Neural cell (in vitro differentiated cells): ENCODE results near the gene DHX58. TPM values are rescaled to one million over a fixed set of nuclear protein-coding genes. Genes with fewer than 3 reads are reported as not detected.
"Not testable (repeated sequence)": the region's sequence is repeated elsewhere in the genome, so short reads cannot be mapped to it uniquely, and the experiment has no call there.

ENCODE experiments used
- H2AFZ ChIP-seq: fragments of 200-600, 300-800 bp; sonication (generic), shearing (Covaris generic); 2 replicates; pipeline ENCODE4 v1.6.0; 2014; ENCODE audit warnings: low read depth, mild to moderate bottlenecking, antibody characterized with exemption, low read length, moderate library complexity
- H3F3A ChIP-seq: fragments of 200-600 bp; shearing (Covaris generic); 2 replicates; pipeline ENCODE4 v1.6.1; 2016; ENCODE audit warnings: mild to moderate bottlenecking, moderate library complexity, mixed read lengths, antibody characterized with exemption, low read length; ENCODE audit not compliant: insufficient read depth, poor library complexity, severe bottlenecking
- H3K27ac ChIP-seq: fragments of 200-600, 300-800 bp; sonication (generic), shearing (Covaris generic); 2 replicates; pipeline ENCODE4 v1.5.1; 2014; ENCODE audit warnings: mild to moderate bottlenecking, low read length, moderate library complexity
- H3K27me3 ChIP-seq: fragments of 300-800, 200-600 bp; sonication (generic), shearing (Covaris generic); 2 replicates; pipeline ENCODE4 v1.6.0; 2014; ENCODE audit warnings: mild to moderate bottlenecking, low read depth, low read length, moderate library complexity; ENCODE audit not compliant: insufficient read depth
- H3K36me3 ChIP-seq: fragments of 300-800, 200-600 bp; sonication (generic), shearing (Covaris generic); 2 replicates; pipeline ENCODE4 v1.5.1; 2014; ENCODE audit warnings: mild to moderate bottlenecking, antibody characterized with exemption, low read length, moderate library complexity; ENCODE audit not compliant: insufficient read depth
- H3K4me2 ChIP-seq: fragments of 300-800, 200-600 bp; sonication (generic), shearing (Covaris generic); 2 replicates; pipeline ENCODE4 v1.6.0; 2014; ENCODE audit warnings: mild to moderate bottlenecking, low read length
- H3K4me3 ChIP-seq: fragments of 300-800, 200-600 bp; sonication (generic), shearing (Covaris generic); 2 replicates; pipeline ENCODE4 v1.5.1; 2014; ENCODE audit warnings: mild to moderate bottlenecking, low read length, moderate library complexity
- H3K79me2 ChIP-seq: fragments of 200-600 bp; shearing (Covaris generic); replicated peaks from 2 replicates; pipeline ENCODE4 v1.6.0; 2014; ENCODE audit warnings: mild to moderate bottlenecking, low read length, moderate library complexity; ENCODE audit not compliant: insufficient read depth
- H3K9ac ChIP-seq: fragments of 300-800, 200-600 bp; sonication (generic), shearing (Covaris generic); 2 replicates; pipeline ENCODE4 v1.6.1; 2016; ENCODE audit warnings: mild to moderate bottlenecking, low read length, mixed read lengths
- H3K9me2 ChIP-seq: fragments of 200-600 bp; shearing (Covaris generic); 2 replicates; pipeline ENCODE4 v1.6.1; 2016; ENCODE audit warnings: mild to moderate bottlenecking, low read length, mixed read lengths; ENCODE audit not compliant: insufficient read depth
- H3K9me3 ChIP-seq: fragments of 200-600, 300-800 bp; sonication (generic), shearing (Covaris generic); 2 replicates; pipeline ENCODE4 v1.6.1; 2016; ENCODE audit warnings: mild to moderate bottlenecking, mixed run types, low read length, moderate library complexity, mixed read lengths
- H4K20me1 ChIP-seq: fragments of 200-600 bp; shearing (Covaris generic); 2 replicates; pipeline ENCODE4 v1.6.1; 2016; ENCODE audit warnings: mild to moderate bottlenecking, mixed run types; ENCODE audit not compliant: insufficient read depth
- EP300 ChIP-seq: fragments of 450-650 bp; conservative IDR thresholded peaks from 2 replicates; pipeline ENCODE4 v1.6.1; 2014; ENCODE audit warnings: antibody characterized with exemption, mild to moderate bottlenecking, moderate library complexity; ENCODE audit not compliant: poor library complexity, severe bottlenecking
- EZH2 ChIP-seq: fragments of 200-600, 300-800 bp; shearing (Covaris generic), sonication (generic); IDR thresholded peaks from 2 replicates; pipeline ENCODE4 v1.6.1; 2014; ENCODE audit warnings: antibody characterized with exemption, low read length, borderline replicate concordance, mild to moderate bottlenecking; ENCODE audit not compliant: insufficient read depth, poor library complexity, severe bottlenecking
- MXI1 ChIP-seq: fragments of 450-650 bp; conservative IDR thresholded peaks from 2 replicates; pipeline ENCODE4 v1.6.1; 2014; ENCODE audit warnings: antibody characterized with exemption, mild to moderate bottlenecking; ENCODE audit not compliant: poor library complexity, severe bottlenecking
- POLR2AphosphoS5 ChIP-seq: IDR thresholded peaks from 2 replicates; pipeline ENCODE4 v1.6.1; 2012
- SMC3 ChIP-seq: fragments of 450-650 bp; conservative IDR thresholded peaks from 2 replicates; pipeline ENCODE4 v1.6.1; 2014; ENCODE audit warnings: antibody characterized with exemption, mild to moderate bottlenecking, moderate library complexity; ENCODE audit not compliant: poor library complexity
- TAF1 ChIP-seq: IDR thresholded peaks from 2 replicates; pipeline ENCODE4 v1.6.1; 2012; ENCODE audit warnings: low read depth
- polyA plus RNA-seq: library from polyadenylated mRNA; depleted of rRNA; stranded (reverse); fragments of >200 nt; gene quantifications from 2 replicates; pipeline ENCODE4 v1.2.3, GENCODE V29; 2014
- TF ChIP-seq, protein P1 (sequence below): IDR thresholded peaks from 2 replicates; pipeline ENCODE4 v1.6.1; 2012; ENCODE audit warnings: borderline replicate concordance

The DHX58 gene
- polyA plus RNA-seq, 1 donor from 2014 or later: 0.87 TPM

DNA sequence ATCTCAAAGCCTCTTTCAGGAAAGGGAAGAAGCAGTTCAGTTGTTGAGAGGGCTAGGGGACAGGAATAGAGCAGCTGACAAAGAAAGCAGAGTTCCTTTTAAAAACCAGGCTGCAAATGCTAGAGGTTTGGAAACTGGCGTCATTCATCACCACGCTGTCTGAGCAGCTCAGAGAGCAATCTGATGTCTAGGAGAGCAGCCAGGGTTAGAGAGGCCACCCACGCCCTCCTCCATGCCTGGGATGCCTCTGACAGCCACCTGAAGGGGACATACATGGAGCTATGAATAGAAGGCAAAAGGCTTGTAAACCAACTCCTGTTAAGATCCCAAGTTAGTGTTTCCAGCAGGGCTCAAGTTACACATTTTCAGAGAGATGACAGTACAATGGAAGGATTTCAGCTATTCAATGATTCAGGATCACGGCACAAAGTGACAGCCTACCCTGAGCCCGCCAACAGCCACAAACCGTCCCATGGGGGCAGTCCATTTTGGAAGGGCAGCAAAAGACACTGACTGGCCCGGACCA, 29.9 kb upstream of the DHX58 start:
- no peaks in the 10 kb centered on the region for H3K9me2 ChIP-seq
- no peaks in the 10 kb centered on the region for H3K27me3 ChIP-seq
- H2AFZ ChIP-seq: no peak overlapping the region
- no peak overlapping the region for H3K9ac ChIP-seq
- peaks cover 8% of the 10 kb centered on the region for H4K20me1 ChIP-seq
- TF ChIP-seq POLR2AphosphoS5: no peak
- no peak overlapping the region for H3K4me2 ChIP-seq
- H3F3A ChIP-seq: no peaks in the 10 kb centered on the region
- H3K9me3 ChIP-seq: no peaks in the 10 kb centered on the region
- no peak overlapping the region for H3K27ac ChIP-seq
- H3K36me3 ChIP-seq: no peaks in the 10 kb centered on the region
- H3K79me2 ChIP-seq: no peaks in the 10 kb centered on the region
- H3K4me3 ChIP-seq: no peak overlapping the region

DNA sequence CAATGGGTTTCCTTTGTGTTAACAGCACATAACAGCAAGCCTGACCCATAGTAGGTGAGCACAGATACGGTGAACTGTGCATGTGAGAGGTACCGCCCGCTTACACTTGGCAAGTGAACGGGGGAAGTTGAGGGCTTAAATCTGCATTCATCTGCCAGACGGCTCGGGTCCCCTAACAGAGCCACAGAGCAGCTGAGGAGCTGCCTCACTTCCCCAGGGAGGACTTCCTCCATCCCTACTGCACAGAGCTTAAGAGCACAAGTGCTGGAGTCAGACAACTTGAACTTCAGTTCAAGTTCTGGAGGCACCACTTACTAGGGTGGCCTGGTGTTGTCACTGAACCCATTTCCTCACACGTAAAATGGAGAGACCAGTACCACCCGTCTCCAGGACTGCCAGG, 28.9 kb upstream of the DHX58 start:
- Histone ChIP-seq H2AFZ (no peak overlapping the region), H3F3A (no peaks in the 10 kb centered on the region), H3K4me2 (no peak overlapping the region), H3K27ac (no peak overlapping the region), H3K79me2 (no peaks in the 10 kb centered on the region), H4K20me1 (peaks cover 8% of the 10 kb centered on the region), H3K9me3 (no peaks in the 10 kb centered on the region), H3K27me3 (no peaks in the 10 kb centered on the region), H3K36me3 (no peaks in the 10 kb centered on the region), H3K9me2 (no peaks in the 10 kb centered on the region), H3K4me3 (no peak overlapping the region), H3K9ac (no peak overlapping the region)
- TF ChIP-seq EZH2 (no peak), MXI1 (no peak), TAF1 (no peak), SMC3 (no peak), EP300 (no peak)
- TF ChIP-seq, protein P1, sequence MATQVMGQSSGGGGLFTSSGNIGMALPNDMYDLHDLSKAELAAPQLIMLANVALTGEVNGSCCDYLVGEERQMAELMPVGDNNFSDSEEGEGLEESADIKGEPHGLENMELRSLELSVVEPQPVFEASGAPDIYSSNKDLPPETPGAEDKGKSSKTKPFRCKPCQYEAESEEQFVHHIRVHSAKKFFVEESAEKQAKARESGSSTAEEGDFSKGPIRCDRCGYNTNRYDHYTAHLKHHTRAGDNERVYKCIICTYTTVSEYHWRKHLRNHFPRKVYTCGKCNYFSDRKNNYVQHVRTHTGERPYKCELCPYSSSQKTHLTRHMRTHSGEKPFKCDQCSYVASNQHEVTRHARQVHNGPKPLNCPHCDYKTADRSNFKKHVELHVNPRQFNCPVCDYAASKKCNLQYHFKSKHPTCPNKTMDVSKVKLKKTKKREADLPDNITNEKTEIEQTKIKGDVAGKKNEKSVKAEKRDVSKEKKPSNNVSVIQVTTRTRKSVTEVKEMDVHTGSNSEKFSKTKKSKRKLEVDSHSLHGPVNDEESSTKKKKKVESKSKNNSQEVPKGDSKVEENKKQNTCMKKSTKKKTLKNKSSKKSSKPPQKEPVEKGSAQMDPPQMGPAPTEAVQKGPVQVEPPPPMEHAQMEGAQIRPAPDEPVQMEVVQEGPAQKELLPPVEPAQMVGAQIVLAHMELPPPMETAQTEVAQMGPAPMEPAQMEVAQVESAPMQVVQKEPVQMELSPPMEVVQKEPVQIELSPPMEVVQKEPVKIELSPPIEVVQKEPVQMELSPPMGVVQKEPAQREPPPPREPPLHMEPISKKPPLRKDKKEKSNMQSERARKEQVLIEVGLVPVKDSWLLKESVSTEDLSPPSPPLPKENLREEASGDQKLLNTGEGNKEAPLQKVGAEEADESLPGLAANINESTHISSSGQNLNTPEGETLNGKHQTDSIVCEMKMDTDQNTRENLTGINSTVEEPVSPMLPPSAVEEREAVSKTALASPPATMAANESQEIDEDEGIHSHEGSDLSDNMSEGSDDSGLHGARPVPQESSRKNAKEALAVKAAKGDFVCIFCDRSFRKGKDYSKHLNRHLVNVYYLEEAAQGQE: no peak

DNA sequence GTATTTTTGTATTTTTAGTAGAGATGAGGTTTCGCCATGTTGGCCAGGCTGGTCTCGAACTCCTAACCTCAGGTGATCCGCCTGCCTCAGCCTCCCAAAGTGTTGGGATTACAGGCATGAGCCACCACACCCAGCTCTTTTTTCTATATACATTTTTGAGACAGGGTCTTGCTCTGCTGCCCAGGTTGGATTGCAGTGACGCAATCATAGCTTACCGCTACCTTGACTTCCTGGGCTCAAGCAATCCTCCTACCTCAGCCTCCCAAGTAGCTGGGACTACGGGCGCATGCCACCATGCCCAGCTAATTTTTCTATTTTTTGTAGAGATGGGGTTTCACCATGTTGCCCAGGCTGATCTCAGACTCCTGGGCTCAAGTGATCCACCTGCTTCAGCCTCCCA, 28.2 kb upstream of the DHX58 start:
- H3K9ac ChIP-seq, H3K4me3 ChIP-seq, H3K36me3 ChIP-seq, H3K9me3 ChIP-seq, H4K20me1 ChIP-seq, H3K27me3 ChIP-seq, H3K79me2 ChIP-seq, H3K4me2 ChIP-seq, H3K9me2 ChIP-seq, H2AFZ ChIP-seq, H3K27ac ChIP-seq, H3F3A ChIP-seq: not testable (repeated sequence)
